Neural progenitor cell (in vitro differentiated cells): Measurements from ENCODE around the gene AKR1E2. TPM values are rescaled to one million over a fixed set of nuclear protein-coding genes. Genes with fewer than 3 reads are reported as not detected.

Source experiments
- DNase-seq: peaks from one replicate; pipeline ENCODE4 v3.0.0-alpha.2; 2016; ENCODE audit warnings: low spot score
- H2AFZ ChIP-seq: fragments of 200-600 bp; sonication (generic); replicated peaks from 2 replicates; pipeline ENCODE4 v1.6.1; 2016; ENCODE audit warnings: antibody characterized with exemption
- H3F3A ChIP-seq: fragments of 200-600 bp; sonication (generic); 2 replicates; pipeline ENCODE4 v1.6.1; 2016; ENCODE audit warnings: antibody characterized with exemption, low read depth
- H3K27ac ChIP-seq: fragments of 200-600 bp; sonication (generic); 2 replicates; pipeline ENCODE4 v1.5.1; 2016; ENCODE audit warnings: mild to moderate bottlenecking
- H3K27me3 ChIP-seq: fragments of 200-600 bp; sonication (generic); 2 replicates; pipeline ENCODE4 v1.6.1; 2016; ENCODE audit warnings: mild to moderate bottlenecking, moderate library complexity
- H3K36me3 ChIP-seq: fragments of 200-600 bp; sonication (generic); 2 replicates; pipeline ENCODE4 v1.5.1; 2016
- H3K4me1 ChIP-seq: fragments of 200-600 bp; sonication (generic); 2 replicates; pipeline ENCODE4 v1.6.1; 2016; ENCODE audit warnings: mixed run types
- H3K4me2 ChIP-seq: fragments of 200-600 bp; sonication (generic); 2 replicates; pipeline ENCODE4 v1.6.1; 2016
- H3K4me3 ChIP-seq: fragments of 200-600 bp; sonication (generic); 2 replicates; pipeline ENCODE4 v1.5.1; 2016
- H3K79me2 ChIP-seq: fragments of 200-600 bp; sonication (generic); 2 replicates; pipeline ENCODE4 v1.6.1; 2016; ENCODE audit warnings: low read depth
- H3K9ac ChIP-seq: fragments of 200-600 bp; sonication (generic); 2 replicates; pipeline ENCODE4 v1.6.1; 2016
- H3K9me3 ChIP-seq: fragments of 200-600 bp; sonication (generic); 2 replicates; pipeline ENCODE4 v1.5.1; 2016; ENCODE audit warnings: low read depth
- H4K20me1 ChIP-seq: fragments of 200-600 bp; sonication (generic); 2 replicates; pipeline ENCODE4 v1.6.1; 2016; ENCODE audit warnings: low read depth
- H3K27ac Mint-ChIP-seq: 3 replicates; pipeline ENCODE4 v1.8.0; 2021; ENCODE audit warnings: mixed read lengths
- H3K27me3 Mint-ChIP-seq: 2 replicates; pipeline ENCODE4 v1.8.0; 2022; ENCODE audit warnings: low read depth, mild to moderate bottlenecking, inconsistent platforms, moderate library complexity, mixed read lengths; ENCODE audit not compliant: insufficient read depth
- H3K36me3 Mint-ChIP-seq: 3 replicates; pipeline ENCODE4 v1.8.0; 2021; ENCODE audit warnings: mixed read lengths
- H3K4me1 Mint-ChIP-seq: 3 replicates; pipeline ENCODE4 v1.8.0; 2021; ENCODE audit warnings: mixed read lengths
- H3K4me3 Mint-ChIP-seq: 3 replicates; pipeline ENCODE4 v1.8.0; 2021; ENCODE audit warnings: mild to moderate bottlenecking, moderate library complexity, mixed read lengths
- H3K9me3 Mint-ChIP-seq: 3 replicates; pipeline ENCODE4 v1.8.0; 2020; ENCODE audit warnings: mixed read lengths
- CTCF ChIP-seq: fragments of 200-600 bp; sonication (generic); IDR thresholded peaks from 2 replicates; pipeline ENCODE4 v1.5.1; 2017; ENCODE audit warnings: antibody characterized with exemption, mild to moderate bottlenecking
- EZH2 ChIP-seq: fragments of 200-600 bp; sonication (generic); IDR thresholded peaks from 2 replicates; pipeline ENCODE4 v1.6.1; 2017; ENCODE audit warnings: antibody characterized with exemption, mild to moderate bottlenecking, moderate library complexity
- EZH2phosphoT487 ChIP-seq: fragments of 200-600 bp; sonication (generic); IDR thresholded peaks from 2 replicates; pipeline ENCODE4 v1.6.1; 2017; ENCODE audit warnings: antibody characterized with exemption
- total RNA-seq: library from RNA; depleted of rRNA; stranded (reverse); fragments of >200 nt; gene quantifications from 2 replicates; pipeline ENCODE4 v1.2.3, GENCODE V29; 2015; ENCODE audit warnings: low replicate concordance

The AKR1E2 gene
- total RNA-seq, 1 donor from 2014 or later = 3.4 TPM

- H3K4me1 Mint-ChIP-seq = no peaks in the 10 kb centered on the region
- no peaks in the 10 kb centered on the region for H3K27me3 ChIP-seq
- H3F3A ChIP-seq = no peaks in the 10 kb centered on the region
- TF ChIP-seq EZH2phosphoT487 (no peak), CTCF (no peak), EZH2 (no peak)
- no peaks in the 10 kb centered on the region for H3K9me3 ChIP-seq
- H3K27me3 Mint-ChIP-seq = no peaks in the 10 kb centered on the region
- H3K9me3 Mint-ChIP-seq = no peaks in the 10 kb centered on the region
- H3K4me3 ChIP-seq = no peak overlapping the region
- H3K9ac ChIP-seq = no peak overlapping the region
- no peaks in the 10 kb centered on the region for H3K4me1 ChIP-seq
- DNase-seq = no peak
- no peaks in the 10 kb centered on the region for H3K36me3 ChIP-seq
- H4K20me1 ChIP-seq = no peaks in the 10 kb centered on the region
- no peaks in the 10 kb centered on the region for H3K79me2 ChIP-seq
- no peak overlapping the region for H3K4me3 Mint-ChIP-seq
- H3K36me3 Mint-ChIP-seq = no peaks in the 10 kb centered on the region
- H3K4me2 ChIP-seq = no peak overlapping the region
- H3K27ac ChIP-seq = no peak overlapping the region
- no peak overlapping the region for H3K27ac Mint-ChIP-seq
- no peak overlapping the region for H2AFZ ChIP-seq
Measured at GRCh38 chr10:4786043-4786839, 39.8 kb upstream of the AKR1E2 start.

- H4K20me1 ChIP-seq = no peaks in the 10 kb centered on the region
- H3K4me1 ChIP-seq = no peaks in the 10 kb centered on the region
- H3K79me2 ChIP-seq = no peaks in the 10 kb centered on the region
- H2AFZ ChIP-seq = no peak overlapping the region
- Mint-ChIP-seq H3K4me3 (no peak overlapping the region), H3K4me1 (no peaks in the 10 kb centered on the region), H3K27ac (no peak overlapping the region), H3K27me3 (no peaks in the 10 kb centered on the region), H3K36me3 (no peaks in the 10 kb centered on the region), H3K9me3 (no peaks in the 10 kb centered on the region)
- DNase-seq = no peak
- H3K27me3 ChIP-seq = no peaks in the 10 kb centered on the region
- H3K27ac ChIP-seq = no peak overlapping the region
- H3K4me3 ChIP-seq = no peak overlapping the region
- no peak overlapping the region for H3K4me2 ChIP-seq
- TF ChIP-seq EZH2 (no peak), CTCF (no peak), EZH2phosphoT487 (no peak)
- H3F3A ChIP-seq = no peaks in the 10 kb centered on the region
- no peak overlapping the region for H3K9ac ChIP-seq
- H3K36me3 ChIP-seq = no peaks in the 10 kb centered on the region
- no peaks in the 10 kb centered on the region for H3K9me3 ChIP-seq
Measured at GRCh38 chr10:4790045-4790444, 36.0 kb upstream of the AKR1E2 start.

DNA sequence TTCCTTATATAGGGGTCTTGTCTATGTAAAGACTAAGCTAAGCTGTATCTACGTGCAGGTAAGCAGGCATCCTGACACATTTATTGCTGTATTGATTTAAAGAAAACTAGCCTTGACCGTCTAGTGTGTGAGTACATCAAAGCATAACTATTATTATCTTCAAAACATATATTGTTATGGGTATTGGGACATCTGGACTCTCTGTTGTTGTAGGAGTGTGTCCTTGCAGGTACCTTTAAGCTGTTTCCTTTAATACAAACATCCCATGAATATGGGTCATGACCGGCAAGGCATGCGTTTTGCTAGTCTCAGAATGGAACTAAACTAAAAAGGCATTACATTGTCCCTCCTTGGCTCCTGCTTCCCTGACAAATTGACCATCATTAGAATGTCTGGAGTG lies 35.1 kb upstream of the AKR1E2 start:
- no peak for DNase-seq
- Histone ChIP-seq H3F3A (no peaks in the 10 kb centered on the region), H3K9ac (no peak overlapping the region), H3K9me3 (no peaks in the 10 kb centered on the region), H2AFZ (no peak overlapping the region), H3K36me3 (no peaks in the 10 kb centered on the region), H3K79me2 (no peaks in the 10 kb centered on the region), H3K27ac (no peak overlapping the region), H3K27me3 (no peaks in the 10 kb centered on the region), H4K20me1 (no peaks in the 10 kb centered on the region), H3K4me1 (no peaks in the 10 kb centered on the region), H3K4me3 (no peak overlapping the region), H3K4me2 (no peak overlapping the region)
- H3K27me3 Mint-ChIP-seq = no peaks in the 10 kb centered on the region
- no peak overlapping the region for H3K27ac Mint-ChIP-seq
- H3K9me3 Mint-ChIP-seq = no peaks in the 10 kb centered on the region
- H3K4me1 Mint-ChIP-seq = no peaks in the 10 kb centered on the region
- no peak for TF ChIP-seq EZH2
- no peak for TF ChIP-seq EZH2phosphoT487
- no peak for TF ChIP-seq CTCF
- H3K36me3 Mint-ChIP-seq = no peaks in the 10 kb centered on the region
- H3K4me3 Mint-ChIP-seq = no peak overlapping the region
